Upper lobe of right lung (tissue), 1 donor: ENCODE results near the gene LDB3. TPM values are rescaled to one million over a fixed set of nuclear protein-coding genes. Genes with fewer than 3 reads are reported as not detected.

Experiments used
- ATAC-seq: fragments of 200-7000 bp; cut with Tn5 transposase; one replicate; pipeline ENCODE4 v1.9.1; 2020; ENCODE audit warnings: mild to moderate bottlenecking, moderate library complexity
- DNase-seq: peaks from one replicate; pipeline ENCODE4 v3.0.0-alpha.2; 2020
- H3K27ac ChIP-seq: fragments of 200-600 bp; one replicate; pipeline ENCODE4 v1.8.0; 2022
- H3K27me3 ChIP-seq: fragments of 200-600 bp; one replicate; pipeline ENCODE4 v1.8.0; 2022; ENCODE audit warnings: mild to moderate bottlenecking
- H3K36me3 ChIP-seq: fragments of 200-600 bp; one replicate; pipeline ENCODE4 v1.8.0; 2022
- H3K4me1 ChIP-seq: fragments of 200-600 bp; one replicate; pipeline ENCODE4 v1.8.0; 2022
- H3K4me3 ChIP-seq: fragments of 200-600 bp; one replicate; pipeline ENCODE4 v1.8.0; 2022; ENCODE audit warnings: mild to moderate bottlenecking
- H3K9me3 ChIP-seq: fragments of 200-600 bp; one replicate; pipeline ENCODE4 v1.8.0; 2022
- intact Hi-C: fragments of 100-400 bp; cut with DNase I; formaldehyde crosslinking; loops from one replicate; pipeline ENCODE4 v1.11.0; 2022
- total RNA-seq: library from RNA; stranded (reverse); fragmentation: NEBNext Ultra II Directional; extraction: Animal tissue kit (Norgen Biotek cat#: 25700); gene quantifications from one replicate; pipeline ENCODE4 v1.2.1, GENCODE V29; 2021
- TF ChIP-seq, protein P1 (sequence below): fragments of 200-600 bp; IDR thresholded peaks from one replicate; pipeline ENCODE4 v1.8.0; 2022; ENCODE audit warnings: antibody characterized with exemption
- donor health status: DM: no; HTN: yes; CAD: no; lungs with severe emphysema.

Gene LDB3
- total RNA-seq, 1 donor from 2014 or later, result 2.5 TPM

DNA sequence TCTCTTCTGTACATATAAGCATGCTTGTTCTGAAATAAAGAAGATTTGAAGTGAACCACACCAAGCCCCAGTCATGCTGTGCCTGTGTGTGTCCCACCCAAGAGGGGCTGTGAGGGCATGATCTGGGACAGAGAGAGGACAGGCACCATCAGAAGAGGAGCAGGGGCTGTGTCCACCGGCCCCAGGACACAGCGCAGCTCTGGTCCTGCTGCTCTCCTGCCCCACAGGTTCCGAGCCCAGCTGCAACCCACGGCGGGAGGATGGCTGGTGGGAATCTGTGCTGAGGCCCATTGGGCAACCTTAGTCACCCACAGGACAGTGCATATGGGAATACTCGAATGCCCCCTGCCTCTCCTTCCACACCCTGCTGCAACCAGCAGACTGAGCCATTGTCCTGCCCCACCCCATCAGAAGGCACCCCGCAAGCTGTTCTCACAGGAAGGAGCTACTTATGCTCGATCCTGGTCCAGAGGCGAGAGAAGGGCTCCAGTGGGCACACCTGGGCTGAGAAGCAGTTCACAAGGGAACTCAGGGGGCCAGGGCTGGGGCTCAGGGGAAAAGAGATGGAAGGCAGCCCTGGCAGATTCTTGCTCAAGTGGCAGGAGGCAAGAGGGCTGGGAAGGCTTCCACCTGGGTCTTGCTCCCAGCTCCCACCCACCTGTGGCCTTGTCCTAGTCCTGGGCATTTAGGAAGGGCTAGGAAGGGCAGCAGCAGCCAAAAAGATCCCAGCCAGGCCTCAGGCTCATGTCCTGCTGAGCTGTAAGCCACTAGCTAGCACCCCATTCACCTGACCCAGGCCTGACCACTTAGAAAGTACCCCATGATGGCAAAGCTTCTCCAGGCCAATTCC, 31.9 kb downstream of the LDB3 start:
- Histone ChIP-seq H3K27me3 (no peaks in the 10 kb centered on the region), H3K4me3 (no peak overlapping the region), H3K4me1 (no peaks in the 10 kb centered on the region), H3K36me3 (no peaks in the 10 kb centered on the region), H3K27ac (no peak overlapping the region), H3K9me3 (no peaks in the 10 kb centered on the region)
- intact Hi-C loops, result loop anchor here (10.0 kb wide), 1 partner anchor 195 kb away; no protein-coding TSS in a partner anchor
- DNase-seq (no peak), ATAC-seq (no peak)
- TF ChIP-seq, protein P1, sequence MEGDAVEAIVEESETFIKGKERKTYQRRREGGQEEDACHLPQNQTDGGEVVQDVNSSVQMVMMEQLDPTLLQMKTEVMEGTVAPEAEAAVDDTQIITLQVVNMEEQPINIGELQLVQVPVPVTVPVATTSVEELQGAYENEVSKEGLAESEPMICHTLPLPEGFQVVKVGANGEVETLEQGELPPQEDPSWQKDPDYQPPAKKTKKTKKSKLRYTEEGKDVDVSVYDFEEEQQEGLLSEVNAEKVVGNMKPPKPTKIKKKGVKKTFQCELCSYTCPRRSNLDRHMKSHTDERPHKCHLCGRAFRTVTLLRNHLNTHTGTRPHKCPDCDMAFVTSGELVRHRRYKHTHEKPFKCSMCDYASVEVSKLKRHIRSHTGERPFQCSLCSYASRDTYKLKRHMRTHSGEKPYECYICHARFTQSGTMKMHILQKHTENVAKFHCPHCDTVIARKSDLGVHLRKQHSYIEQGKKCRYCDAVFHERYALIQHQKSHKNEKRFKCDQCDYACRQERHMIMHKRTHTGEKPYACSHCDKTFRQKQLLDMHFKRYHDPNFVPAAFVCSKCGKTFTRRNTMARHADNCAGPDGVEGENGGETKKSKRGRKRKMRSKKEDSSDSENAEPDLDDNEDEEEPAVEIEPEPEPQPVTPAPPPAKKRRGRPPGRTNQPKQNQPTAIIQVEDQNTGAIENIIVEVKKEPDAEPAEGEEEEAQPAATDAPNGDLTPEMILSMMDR, result no peak

DNA sequence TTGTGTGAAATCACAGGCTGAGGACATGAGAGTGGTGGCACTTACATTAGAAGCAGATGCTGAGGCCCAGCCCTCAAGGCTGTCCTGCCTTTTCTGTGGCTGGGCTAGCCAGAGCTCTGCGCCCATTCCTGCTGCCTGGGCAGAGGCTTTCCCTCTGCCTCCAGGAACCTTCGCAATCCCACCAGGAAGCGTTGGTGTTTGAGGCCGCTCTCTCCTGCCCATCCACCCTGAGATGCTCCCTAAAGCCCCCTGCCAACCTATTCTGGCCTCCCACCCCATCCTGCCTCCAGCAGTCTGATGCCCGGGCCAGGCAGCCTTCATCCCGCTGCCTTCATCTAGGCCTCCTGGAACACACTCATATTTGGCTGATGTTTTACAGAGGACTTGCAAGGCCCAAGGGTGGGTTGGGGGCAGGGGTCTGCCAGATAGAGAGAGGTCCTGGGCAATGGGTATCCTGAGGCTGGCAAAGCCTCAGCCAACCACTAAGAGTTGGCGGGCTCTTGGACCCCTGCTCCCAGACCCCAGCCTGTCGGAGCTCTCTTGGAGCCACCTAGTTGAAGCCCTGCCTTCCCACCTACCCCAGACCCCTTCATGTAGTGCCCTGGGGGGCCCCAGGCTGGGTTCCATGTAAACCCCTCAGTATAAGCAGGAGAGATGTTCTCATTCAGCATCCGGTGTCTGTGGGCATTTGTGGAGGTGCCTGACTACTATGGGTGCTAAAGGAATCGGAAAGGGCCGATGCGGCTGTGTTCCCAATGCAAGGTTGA, 32.7 kb downstream of the LDB3 start:
- TF ChIP-seq, protein P1, result no peak
- no peak for DNase-seq
- Histone ChIP-seq H3K36me3 (no peaks in the 10 kb centered on the region), H3K4me1 (no peaks in the 10 kb centered on the region), H3K27ac (no peak overlapping the region), H3K4me3 (no peak overlapping the region), H3K27me3 (no peaks in the 10 kb centered on the region), H3K9me3 (no peaks in the 10 kb centered on the region)
- intact Hi-C loops, result no loop called here
- ATAC-seq, result no peak

DNA sequence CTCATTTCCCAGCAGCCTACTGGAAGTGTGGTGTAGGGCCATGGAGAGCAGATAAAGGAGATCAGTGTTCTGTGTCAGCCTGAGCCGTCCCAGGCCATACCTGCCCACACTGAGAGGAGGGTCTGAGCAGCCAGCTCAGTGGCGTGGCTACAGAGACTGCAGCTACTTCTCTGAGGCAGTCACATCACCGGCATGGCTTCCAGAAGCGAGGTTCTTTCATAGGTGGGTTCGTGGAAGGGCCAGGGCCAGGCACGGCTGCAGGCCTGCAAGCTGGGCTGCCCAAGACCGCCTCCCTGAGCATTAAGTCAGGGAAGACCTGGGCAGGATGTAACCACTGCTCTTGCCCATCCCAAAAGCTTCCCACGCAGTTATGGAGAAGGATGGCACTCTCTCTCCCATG, 34.9 kb downstream of the LDB3 start:
- intact Hi-C loops, result no loop called here
- DNase-seq, result no peak

DNA sequence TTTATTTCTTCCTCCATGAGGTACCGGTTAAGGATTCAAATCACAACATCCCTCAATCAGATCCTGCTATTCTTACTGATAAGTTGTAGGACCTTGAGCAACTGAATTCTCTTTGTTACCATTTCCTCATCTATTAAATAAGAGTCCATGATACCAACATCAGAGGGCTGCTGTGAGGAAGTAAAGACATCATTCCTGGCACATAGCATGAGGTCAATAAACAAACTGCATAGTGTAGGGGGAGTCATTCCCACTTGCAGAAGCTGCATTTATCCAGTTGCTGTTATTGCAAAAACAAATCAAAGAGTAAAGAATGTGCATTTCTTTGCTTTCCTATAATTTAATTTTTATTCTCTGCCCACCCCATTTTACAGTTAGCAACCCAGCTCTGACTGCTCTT, 36.8 kb downstream of the LDB3 start:
- ATAC-seq (no peak), DNase-seq (no peak)
- TF ChIP-seq, protein P1, result no peak

More for the DNA sequence above, 34.9 kb downstream of the LDB3 start:
- Histone ChIP-seq H3K9me3 (no peaks in the 10 kb centered on the region), H3K36me3 (no peaks in the 10 kb centered on the region), H3K4me3 (no peak overlapping the region), H3K27me3 (no peaks in the 10 kb centered on the region), H3K27ac (no peak overlapping the region), H3K4me1 (no peaks in the 10 kb centered on the region)
- no peak for ATAC-seq
- TF ChIP-seq, protein P1, result no peak

DNA sequence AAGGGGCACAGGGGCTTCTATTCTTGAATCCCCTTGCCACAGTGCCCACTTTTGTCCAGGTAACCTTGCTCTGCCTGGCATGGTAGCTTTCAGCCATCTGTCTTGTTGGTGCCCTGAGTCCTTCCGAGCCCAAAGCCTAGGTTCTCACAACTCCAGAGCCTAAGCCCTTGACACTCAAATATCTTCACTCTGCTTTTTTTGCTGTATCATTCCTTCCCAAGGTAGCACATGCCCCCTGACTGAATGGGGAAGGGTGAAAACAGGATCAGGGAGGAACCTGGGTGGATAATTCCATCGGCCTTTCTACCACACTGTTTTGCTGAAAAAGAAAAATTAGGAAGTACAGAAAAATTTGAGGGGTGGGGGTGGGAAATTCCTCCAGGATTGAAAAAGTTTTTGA, 37.6 kb downstream of the LDB3 start:
- Histone ChIP-seq H3K27ac (no peak overlapping the region), H3K27me3 (no peaks in the 10 kb centered on the region), H3K9me3 (no peaks in the 10 kb centered on the region), H3K4me3 (no peak overlapping the region), H3K4me1 (peaks cover 4% of the 10 kb centered on the region), H3K36me3 (no peaks in the 10 kb centered on the region)
- intact Hi-C loops, result no loop called here
- DNase-seq, result no peak
- ATAC-seq, result no peak
- TF ChIP-seq, protein P1, result no peak

More for the DNA sequence above, 36.8 kb downstream of the LDB3 start:
- no peaks in the 10 kb centered on the region for H3K27me3 ChIP-seq
- intact Hi-C loops, result no loop called here
- no peaks in the 10 kb centered on the region for H3K4me1 ChIP-seq
- no peak overlapping the region for H3K4me3 ChIP-seq
- H3K36me3 ChIP-seq, result no peaks in the 10 kb centered on the region
- H3K27ac ChIP-seq, result no peak overlapping the region
- no peaks in the 10 kb centered on the region for H3K9me3 ChIP-seq
